Measurements from ENCODE around the gene GABRR2.

Gene GABRR2

DNA sequence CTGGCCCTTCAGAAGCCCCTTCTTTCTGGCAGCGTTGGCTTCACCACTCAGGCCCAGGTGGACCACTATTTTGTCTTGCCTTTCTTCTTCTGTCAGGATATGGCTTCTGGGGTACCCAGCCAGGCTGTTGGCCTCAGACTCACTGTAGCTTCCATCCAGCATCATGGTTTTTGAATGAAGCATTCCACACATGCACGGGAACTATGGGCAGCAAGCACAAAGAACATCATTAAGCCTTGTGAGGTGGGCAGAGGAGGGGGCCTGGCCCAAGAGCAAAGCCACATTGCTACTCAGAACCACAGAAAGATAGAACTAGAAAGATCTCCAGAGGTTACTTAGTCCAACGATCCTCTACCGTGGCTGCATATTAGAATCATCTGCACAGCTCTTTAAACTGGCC is 57.3 kb downstream of the GABRR2 start:
- Histone ChIP-seq H3K27ac (ENCODE audit: poor library complexity, severe bottlenecking) (no peak overlapping the region), H3K36me3 (ENCODE audit: low read depth) (no peaks in the 10 kb centered on the region), H3K4me3 (ENCODE audit: severe bottlenecking) (no peak overlapping the region), H3K9me3 (ENCODE audit: severe bottlenecking) (no peaks in the 10 kb centered on the region), H3K27me3 (ENCODE audit: insufficient read depth, poor library complexity, severe bottlenecking) (no peaks in the 10 kb centered on the region), H3K4me1 (ENCODE audit: insufficient read depth, poor library complexity, severe bottlenecking) (no peaks in the 10 kb centered on the region)
- no peak for TF ChIP-seq CTCF (IDR thresholded peaks at IDR 0.05; ENCODE audit: poor library complexity, severe bottlenecking)
- ATAC-seq (ENCODE audit: low read depth) (no peak), DNase-seq (ENCODE audit: low spot score) (no peak)

DNA sequence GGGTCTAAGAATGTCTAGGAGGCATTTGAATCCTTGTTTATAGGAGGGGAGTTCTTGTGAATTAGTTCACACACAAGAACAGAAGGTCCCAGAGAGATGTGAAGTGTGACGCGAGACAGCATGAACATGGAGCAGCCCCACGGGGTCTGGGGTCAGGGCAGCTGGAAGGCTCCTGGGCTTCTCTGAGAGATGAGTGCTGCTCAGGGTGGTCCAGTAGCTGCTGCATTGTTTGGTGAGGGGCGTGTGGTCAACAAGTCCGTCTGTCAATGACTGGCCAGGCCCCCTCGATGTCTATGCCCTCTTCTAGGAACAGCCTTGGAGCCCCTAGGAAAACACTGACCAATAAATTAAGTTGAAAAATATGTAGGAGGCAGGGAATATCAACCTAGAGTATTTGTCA is 57.8 kb downstream of the GABRR2 start:
- Histone ChIP-seq H3K27me3 (ENCODE audit: insufficient read depth, poor library complexity, severe bottlenecking) (no peaks in the 10 kb centered on the region), H3K9me3 (ENCODE audit: severe bottlenecking) (no peaks in the 10 kb centered on the region), H3K27ac (ENCODE audit: poor library complexity, severe bottlenecking) (no peak overlapping the region), H3K36me3 (ENCODE audit: low read depth) (no peaks in the 10 kb centered on the region), H3K4me1 (ENCODE audit: insufficient read depth, poor library complexity, severe bottlenecking) (no peaks in the 10 kb centered on the region), H3K4me3 (ENCODE audit: severe bottlenecking) (no peak overlapping the region)
- no peak for TF ChIP-seq CTCF (IDR thresholded peaks at IDR 0.05; ENCODE audit: poor library complexity, severe bottlenecking)
- no peak for ATAC-seq (ENCODE audit: low read depth)
- no peak for DNase-seq (ENCODE audit: low spot score)

GRCh38 chr6:89255417-89255816 is 59.7 kb downstream of the GABRR2 start:
- Histone ChIP-seq H3K9me3 (ENCODE audit: severe bottlenecking) (no peaks in the 10 kb centered on the region), H3K27ac (ENCODE audit: poor library complexity, severe bottlenecking) (no peak overlapping the region), H3K27me3 (ENCODE audit: insufficient read depth, poor library complexity, severe bottlenecking) (no peaks in the 10 kb centered on the region), H3K4me3 (ENCODE audit: severe bottlenecking) (no peak overlapping the region), H3K36me3 (ENCODE audit: low read depth) (no peaks in the 10 kb centered on the region), H3K4me1 (ENCODE audit: insufficient read depth, poor library complexity, severe bottlenecking) (no peaks in the 10 kb centered on the region)
- TF ChIP-seq CTCF (IDR thresholded peaks at IDR 0.05; ENCODE audit: poor library complexity, severe bottlenecking): no peak
- no peak for ATAC-seq (ENCODE audit: low read depth)
- DNase-seq (ENCODE audit: low spot score): no peak

DNA sequence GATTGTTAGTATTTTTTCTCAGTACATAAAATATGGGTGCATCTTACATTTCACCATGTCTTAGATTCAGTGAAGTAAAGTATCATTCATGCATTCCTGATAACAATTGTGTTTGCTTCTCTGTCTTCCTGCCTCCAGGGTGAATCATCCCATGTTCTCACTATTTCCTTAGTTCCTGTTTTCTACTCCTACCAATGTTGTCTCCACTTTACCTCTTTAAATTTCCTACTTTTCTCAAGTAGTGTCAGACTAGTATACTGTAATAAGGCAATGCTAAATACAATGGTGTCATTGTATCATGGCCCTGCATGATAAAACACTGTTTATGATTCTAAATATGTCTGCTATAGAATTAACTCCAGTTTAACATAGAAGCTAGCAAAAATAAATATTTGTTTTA is 60.5 kb downstream of the GABRR2 start:
- no peaks in the 10 kb centered on the region for H3K4me1 ChIP-seq (ENCODE audit: insufficient read depth, poor library complexity, severe bottlenecking)
- H3K27me3 ChIP-seq (ENCODE audit: insufficient read depth, poor library complexity, severe bottlenecking): no peaks in the 10 kb centered on the region
- no peak for TF ChIP-seq CTCF (IDR thresholded peaks at IDR 0.05; ENCODE audit: poor library complexity, severe bottlenecking)
- H3K9me3 ChIP-seq (ENCODE audit: severe bottlenecking): no peaks in the 10 kb centered on the region
- H3K4me3 ChIP-seq (ENCODE audit: severe bottlenecking): no peak overlapping the region
- no peak overlapping the region for H3K27ac ChIP-seq (ENCODE audit: poor library complexity, severe bottlenecking)
- no peak for DNase-seq (ENCODE audit: low spot score)
- no peak for ATAC-seq (ENCODE audit: low read depth)
- H3K36me3 ChIP-seq (ENCODE audit: low read depth): no peaks in the 10 kb centered on the region

DNA sequence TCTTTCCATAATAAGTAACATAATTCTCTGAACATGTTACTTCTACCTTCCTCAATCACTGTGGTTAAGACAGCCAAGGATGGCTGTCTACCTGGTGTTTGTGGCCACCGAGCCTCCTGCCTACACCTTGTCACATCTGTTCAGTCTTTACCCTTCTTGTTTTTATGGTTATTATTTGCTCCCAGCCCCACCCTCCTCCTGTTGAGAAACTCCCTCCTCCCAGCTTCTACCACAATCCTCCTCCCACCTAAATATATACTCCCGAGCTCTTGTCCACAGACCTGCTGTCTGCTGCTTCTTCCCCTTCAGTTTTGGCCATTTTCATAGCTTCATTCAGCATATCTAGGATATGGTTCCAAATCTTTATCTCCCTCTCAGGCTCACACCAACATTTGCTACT is 62.2 kb downstream of the GABRR2 start:
- H3K27ac ChIP-seq (ENCODE audit: poor library complexity, severe bottlenecking): no peak overlapping the region
- DNase-seq (ENCODE audit: low spot score) (no peak), ATAC-seq (ENCODE audit: low read depth) (no peak)
- TF ChIP-seq CTCF (IDR thresholded peaks at IDR 0.05; ENCODE audit: poor library complexity, severe bottlenecking): no peak
- H3K4me3 ChIP-seq (ENCODE audit: severe bottlenecking): no peak overlapping the region
- H3K9me3 ChIP-seq (ENCODE audit: severe bottlenecking): no peaks in the 10 kb centered on the region
- H3K4me1 ChIP-seq (ENCODE audit: insufficient read depth, poor library complexity, severe bottlenecking): no peaks in the 10 kb centered on the region
- H3K36me3 ChIP-seq (ENCODE audit: low read depth): no peaks in the 10 kb centered on the region
- H3K27me3 ChIP-seq (ENCODE audit: insufficient read depth, poor library complexity, severe bottlenecking): no peaks in the 10 kb centered on the region
